ELF-1 (cell line): ENCODE measurements around the gene TMCO1.
A peak's percentile ranks its signal among the peaks of the same experiment; 100 is the strongest.
"Not testable (repeated sequence)": the region's sequence is repeated elsewhere in the genome, so short reads cannot be mapped to it uniquely, and the experiment has no call there.

Source experiments
- DNase-seq: peaks from one replicate; pipeline ENCODE4 v3.0.0-alpha.2; 2016; ENCODE audit warnings: low read depth, low spot score

The TMCO1 gene

GRCh38 chr1:165768513-165769394 lies at the start of gene TMCO1:
TSS of gene TMCO1 (minus strand) at chr1:165768868. CDS start at chr1:165768751, 117 bp downstream.
- peak; percentile 98 for DNase-seq

- DNase-seq = peak; percentile 52
Measured at GRCh38 chr1:165816826-165817497, 48.3 kb upstream of the TMCO1 start.

GRCh38 chr1:165816157-165816556 lies 47.5 kb upstream of the TMCO1 start:
- no peak for DNase-seq

DNA sequence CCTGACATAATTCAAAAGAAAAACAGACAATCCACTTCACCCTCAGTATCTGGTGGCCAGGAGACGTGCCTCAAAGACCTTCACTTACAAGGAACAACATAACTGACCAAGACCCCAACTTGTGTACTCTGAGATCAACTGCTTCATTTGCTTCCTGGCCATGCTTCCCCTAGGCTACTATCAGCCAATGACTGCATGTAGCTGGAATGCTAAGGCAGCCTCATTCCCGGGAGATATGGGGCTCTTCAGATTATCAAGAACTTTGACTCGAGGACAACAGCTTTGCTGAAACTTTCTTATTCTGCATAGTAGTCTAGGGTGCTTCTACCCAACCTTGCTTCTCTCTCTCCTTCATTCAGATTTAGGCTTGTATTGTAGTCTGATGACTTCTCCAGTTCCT lies 47.1 kb upstream of the TMCO1 start:
- peak; percentile 55 for DNase-seq

GRCh38 chr1:165807613-165808012 lies 38.9 kb upstream of the TMCO1 start:
- no peak for DNase-seq

DNA sequence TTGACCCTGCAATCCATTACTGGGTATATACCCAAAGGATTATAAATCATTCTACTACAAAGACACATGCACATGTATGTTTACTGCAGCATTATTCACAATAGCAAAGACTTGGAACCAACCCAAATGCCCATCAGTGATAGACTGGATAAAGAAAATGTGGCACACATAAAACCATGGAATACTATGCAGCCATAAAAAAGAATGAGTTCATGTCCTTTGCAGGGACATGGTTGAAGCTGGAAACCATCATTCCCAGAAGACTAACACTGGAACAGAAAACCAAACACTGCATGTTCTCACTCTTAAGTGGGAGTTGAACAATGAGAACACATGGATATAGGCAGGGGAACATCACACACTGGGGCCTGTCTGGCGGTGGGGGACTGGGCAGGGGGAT lies 35.8 kb upstream of the TMCO1 start:
- DNase-seq = not testable (repeated sequence)

GRCh38 chr1:165799387-165799786 lies 30.7 kb upstream of the TMCO1 start:
- DNase-seq = no peak

DNA sequence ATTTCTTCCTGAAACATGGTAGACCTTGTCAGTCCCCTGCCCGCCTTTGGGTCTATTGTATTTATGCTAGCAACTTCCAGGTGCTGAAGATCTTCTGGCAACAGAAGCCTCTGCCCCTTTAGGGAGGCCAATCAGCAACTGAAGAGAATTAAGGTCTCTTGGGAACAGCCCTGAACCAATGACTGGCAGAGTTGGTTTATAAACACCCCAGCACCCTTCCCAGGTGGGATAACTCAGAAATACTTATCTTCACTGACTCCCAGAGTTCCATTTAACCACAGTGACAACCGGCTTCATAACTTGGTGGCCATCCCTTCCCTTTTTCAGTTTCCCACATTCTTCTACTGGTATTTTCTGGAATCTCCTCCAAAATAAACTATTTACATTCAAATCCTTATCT lies 27.2 kb upstream of the TMCO1 start:
- DNase-seq = no peak

- no peak for DNase-seq
Measured at GRCh38 chr1:165793951-165794350, 25.3 kb upstream of the TMCO1 start.

GRCh38 chr1:165787741-165788140 lies 19.1 kb upstream of the TMCO1 start:
- DNase-seq = no peak

DNA sequence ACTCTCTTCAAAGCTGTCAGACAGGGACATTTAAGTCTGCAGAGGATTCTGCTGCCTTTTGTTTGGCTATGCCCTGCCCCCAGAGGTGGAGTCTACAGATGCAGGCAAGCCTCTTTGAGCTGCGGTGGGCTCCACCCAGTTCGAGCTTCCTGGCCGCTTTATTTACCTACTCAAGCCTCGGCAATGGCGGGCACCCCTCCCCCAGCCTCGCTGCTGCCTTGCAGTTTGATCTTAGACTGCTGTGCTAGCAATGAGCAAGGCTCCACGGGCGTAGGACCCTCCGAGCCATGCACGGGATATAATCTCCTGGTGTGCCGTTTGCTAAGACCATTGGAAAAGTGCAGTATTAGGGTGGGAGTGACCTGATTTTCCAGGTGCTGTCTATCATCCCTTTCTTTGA lies 14.9 kb upstream of the TMCO1 start:
- not testable (repeated sequence) for DNase-seq

DNA sequence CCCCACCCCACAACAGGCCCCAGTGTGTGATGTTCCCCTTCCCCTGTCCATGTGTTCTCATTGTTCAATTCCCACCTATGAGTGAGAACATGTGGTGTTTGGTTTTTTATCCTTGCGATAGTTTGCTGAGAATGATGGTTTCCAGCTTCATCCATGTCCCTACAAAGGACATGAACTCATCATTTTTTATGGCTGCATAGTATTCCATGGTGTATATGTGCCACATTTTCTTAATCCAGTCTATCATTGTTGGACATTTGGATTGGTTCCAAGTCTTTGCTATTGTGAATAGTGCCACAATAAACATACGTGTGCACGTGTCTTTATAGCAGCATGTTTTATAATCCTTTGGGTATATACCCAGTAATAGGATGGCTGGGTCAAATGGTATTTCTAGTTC lies 9.5 kb upstream of the TMCO1 start:
- DNase-seq = not testable (repeated sequence)

DNA sequence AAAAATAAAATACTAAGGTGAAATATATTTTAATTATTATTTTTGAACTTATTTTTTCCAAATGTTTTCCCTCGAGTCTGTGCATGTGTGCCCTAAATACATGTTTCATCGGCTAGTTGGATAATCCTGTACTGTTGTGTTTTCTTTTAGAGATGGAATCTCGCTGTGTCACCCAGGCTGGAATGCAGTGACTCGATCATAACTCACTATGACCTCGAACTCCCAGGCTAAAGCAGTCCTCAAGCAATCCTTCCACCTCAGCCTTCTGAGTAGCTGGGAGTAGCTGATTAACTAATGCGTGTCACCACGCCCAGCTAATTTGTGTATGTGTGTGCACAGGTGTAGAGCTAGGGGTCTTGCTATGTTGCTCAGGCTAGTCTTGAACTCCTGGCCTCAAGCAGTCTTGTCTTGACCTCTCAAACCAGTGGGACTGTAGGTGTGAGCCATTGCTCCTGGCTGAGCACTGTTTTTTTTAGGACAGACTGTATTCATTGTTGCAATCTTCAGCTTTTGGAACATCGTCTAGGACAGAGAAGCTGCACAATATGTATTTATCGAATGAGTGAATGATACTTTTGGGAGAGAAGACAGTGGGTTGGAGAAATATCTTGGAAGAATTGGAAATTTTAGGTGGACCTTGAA lies 4.8 kb upstream of the TMCO1 start:
- no peak for DNase-seq

GRCh38 chr1:165772739-165773138 lies 4.1 kb upstream of the TMCO1 start:
- no peak for DNase-seq

DNA sequence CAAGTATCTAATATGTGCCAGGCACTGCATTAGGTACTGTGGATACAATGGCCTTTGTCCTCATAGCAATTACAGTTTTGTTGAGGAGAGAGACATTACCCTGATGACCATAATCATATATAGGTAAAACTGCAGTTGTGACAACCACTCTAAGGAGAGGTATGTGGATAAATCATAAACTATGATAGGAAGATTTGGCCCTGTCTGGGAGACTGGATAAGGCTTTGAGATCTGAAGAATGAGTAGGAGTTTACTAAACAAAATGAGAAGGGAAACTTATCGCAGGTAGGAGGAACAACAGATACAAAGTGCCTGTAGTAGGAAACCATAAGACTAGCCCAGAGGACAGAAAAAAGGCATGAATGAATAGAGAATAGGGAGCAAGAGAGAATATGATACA lies 4.4 kb downstream of the TMCO1 start:
- no peak for DNase-seq

- no peak for DNase-seq
Measured at GRCh38 chr1:165763442-165763841, 5.2 kb downstream of the TMCO1 start.

DNA sequence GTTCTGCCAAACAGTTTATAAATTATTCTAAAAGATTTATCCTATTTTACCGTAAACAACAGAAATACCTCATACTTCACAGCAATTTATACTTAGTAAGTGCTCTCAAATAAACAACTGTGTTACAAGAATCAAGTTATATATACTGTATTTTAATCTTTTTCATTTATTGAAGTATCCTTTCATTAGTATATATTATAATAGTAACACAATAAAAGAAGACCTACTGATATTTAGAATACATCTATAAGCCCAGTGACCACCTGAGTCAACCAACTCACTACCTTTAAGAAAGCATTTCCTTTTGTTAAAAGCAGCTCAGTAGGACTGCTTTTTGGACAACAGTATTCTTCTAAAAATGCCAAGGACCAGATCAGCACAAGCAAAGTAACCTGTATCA lies 5.9 kb downstream of the TMCO1 start:
- DNase-seq = no peak

GRCh38 chr1:165759095-165759494 lies 9.6 kb downstream of the TMCO1 start:
- DNase-seq = no peak

- DNase-seq = no peak
Measured at GRCh38 chr1:165755393-165756010, 13.2 kb downstream of the TMCO1 start.

DNA sequence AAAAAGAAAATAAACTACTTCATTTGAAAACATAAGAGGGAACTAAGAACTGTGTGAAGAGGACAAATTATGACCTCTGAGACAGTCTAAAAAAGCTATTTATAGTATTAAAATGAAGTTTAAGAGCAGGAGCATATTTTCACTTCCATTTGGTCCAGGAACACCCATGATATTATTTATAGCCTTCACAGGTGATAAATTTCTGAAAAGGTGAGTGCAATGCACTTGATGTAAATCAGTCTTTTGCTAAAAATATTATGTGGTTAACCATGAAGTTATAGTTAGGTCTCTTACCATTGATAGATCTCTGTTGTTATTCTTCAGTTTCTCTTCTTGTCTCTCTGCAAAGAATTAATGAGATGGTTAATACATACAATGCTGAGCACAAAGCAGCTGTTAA lies 14.7 kb downstream of the TMCO1 start:
- no peak for DNase-seq

DNA sequence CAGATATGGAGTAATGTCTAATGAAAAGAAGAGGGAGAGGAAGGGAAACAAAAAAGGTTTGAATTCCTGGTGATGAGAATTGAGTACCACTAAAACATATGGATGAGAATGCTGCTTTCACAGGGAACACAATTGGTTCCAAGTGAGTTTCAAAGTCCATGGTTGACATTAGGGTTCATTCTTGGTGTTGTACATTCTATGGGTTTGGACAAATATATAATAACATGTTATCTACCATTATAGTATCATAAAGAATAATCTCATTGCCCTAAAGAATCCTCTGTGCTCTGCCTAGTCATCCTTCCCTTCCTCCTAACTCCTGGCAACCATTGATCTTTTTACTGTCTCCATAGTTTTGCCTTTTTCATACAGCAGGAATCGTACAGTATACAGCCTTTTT lies 20.1 kb downstream of the TMCO1 start:
- DNase-seq = no peak
